Measurements from ENCODE around the gene KCNG2. TPM values are rescaled to one million over a fixed set of nuclear protein-coding genes. Genes with fewer than 3 reads are reported as not detected.

The KCNG2 gene
- total and polyA plus RNA-seq, 2 of the 8 experiments (the other 6 are each of a cell fraction or from before 2014, with no cell fraction given) = 0.19 to 0.74 TPM

DNA sequence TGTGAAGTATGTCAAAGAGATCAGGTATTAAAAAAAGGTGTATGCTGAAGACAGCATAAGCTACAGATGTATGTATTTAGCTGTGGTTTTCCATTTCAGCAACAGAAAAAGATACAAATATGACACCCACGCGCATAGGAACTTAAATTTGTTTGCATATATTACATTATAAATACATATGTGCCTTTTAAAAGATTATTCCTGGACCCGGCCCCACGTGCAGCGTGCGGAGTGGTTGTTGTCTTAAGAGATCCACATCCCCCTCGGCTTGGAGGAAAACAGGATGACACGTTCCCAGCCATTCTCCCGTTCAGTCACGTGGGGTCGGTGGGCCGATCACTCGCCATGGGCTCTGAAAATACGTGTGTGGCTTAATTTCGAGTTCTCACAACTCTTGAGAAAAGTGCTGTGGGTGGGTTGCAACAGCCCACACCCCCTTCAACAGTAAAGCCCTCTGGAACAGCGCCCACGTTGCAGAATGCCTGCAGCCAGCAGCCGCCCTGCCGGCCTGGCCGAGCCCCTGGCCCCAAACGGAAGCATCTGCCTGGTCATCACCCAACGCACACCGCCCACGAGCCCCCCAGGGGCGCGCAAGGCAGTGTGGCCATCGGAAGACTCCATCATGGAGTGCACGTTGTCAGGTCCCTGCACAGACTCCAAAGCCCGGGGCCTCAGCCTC, 18.6 kb upstream of the KCNG2 start:
- no peak overlapping the region for H3K23ac ChIP-seq (ENCODE audit: insufficient read length)
- 87% methylated on average over 29 of the region's 29 CpGs; no CpG with 5 or more reads in 1 of the 2 experiments for WGBS, 2 experiments (ENCODE audit: extremely low coverage in 1 of 2, insufficient coverage in 1 of 2, insufficient read length in 1 of 2, insufficient replicate concordance in 2 of 2, low coverage in 1 of 2, low lambda C conversion rate in 2 of 2, missing lambda C conversion rate in 1 of 2)
- no peak overlapping the region for H3K14ac ChIP-seq (ENCODE audit: insufficient read length)
- H4K91ac ChIP-seq (replicated peaks; ENCODE audit: insufficient read length, low read length) = no peak overlapping the region
- H3K9me3 ChIP-seq (ENCODE audit: insufficient read depth in 2 of 2, low read depth in 1 of 2, low read length in 1 of 2) = no peaks in the 10 kb centered on the region
- no peak overlapping the region for H2BK20ac ChIP-seq (ENCODE audit: low read length)
- no peak overlapping the region for H2BK120ac ChIP-seq (replicated peaks; ENCODE audit: low read depth, low read length)
- H2BK5ac ChIP-seq (ENCODE audit: low read depth, low read length) = no peak overlapping the region
- no peak overlapping the region for H2BK15ac ChIP-seq (ENCODE audit: low read length)
- FAIRE-seq (no peak), DNase-seq (ENCODE audit: low read depth in 1 of 2, low spot score in 2 of 2) (peak in 1 of 2 experiments; percentile 24)
- H3K27me3 ChIP-seq (replicated peaks in 1 of 4; ENCODE audit: control insufficient read depth in 3 of 4, extremely low read depth in 1 of 4, insufficient read depth in 3 of 4, low read length in 3 of 4) = peaks cover 0 to 1% (median 0%) of the 10 kb centered on the region in 4 experiments; a peak in 1 of 7 replicates
- H4K8ac ChIP-seq (ENCODE audit: extremely low read depth, insufficient read depth, low read length) = no peak overlapping the region
- H3K56ac ChIP-seq (replicated peaks; ENCODE audit: insufficient read length, low read depth, low read length) = no peak overlapping the region
- no peaks in the 10 kb centered on the region; the same call in 1 of the 2 replicates for H3K79me1 ChIP-seq (ENCODE audit: low read depth, low read length)
- ChIA-PET POLR2A (ENCODE audit: partially characterized antibody) (no interaction called here), CTCF (ENCODE audit: partially characterized antibody) (interaction anchor here (1.4 kb wide), 1 partner anchor 31 kb away, joined by 4 read pairs; no protein-coding TSS in a partner anchor)
- no peak overlapping the region for H3K4me3 ChIP-seq (ENCODE audit: extremely low read depth in 1 of 4, insufficient read depth in 2 of 4, low read depth in 3 of 4, low read length in 4 of 4)
- H3K4me1 ChIP-seq (replicated peaks in 1 of 4; ENCODE audit: control insufficient read depth in 3 of 4, insufficient read depth in 4 of 4, low read length in 3 of 4) = no peaks in the 10 kb centered on the region
- H3K36me3 ChIP-seq (ENCODE audit: control insufficient read depth in 2 of 4, insufficient read depth in 4 of 4, low read length in 3 of 4) = no peaks in the 10 kb centered on the region
- no peak overlapping the region for H3K9ac ChIP-seq (replicated peaks in 1 of 4; ENCODE audit: extremely low read depth in 1 of 4, low read depth in 3 of 4, low read length in 3 of 4)
- no peak overlapping the region for H2BK12ac ChIP-seq (ENCODE audit: low read depth, low read length)
- H4K5ac ChIP-seq (ENCODE audit: insufficient read length, low read depth, low read length) = no peak overlapping the region
- no peaks in the 10 kb centered on the region for H3K79me2 ChIP-seq (ENCODE audit: control insufficient read depth in 1 of 2, insufficient read depth in 2 of 2, low read length in 2 of 2)
- H2AFZ ChIP-seq (ENCODE audit: low read length) = no peak overlapping the region
- H2AK5ac ChIP-seq (ENCODE audit: low read depth, low read length) = no peak overlapping the region
- H3K18ac ChIP-seq (ENCODE audit: extremely low read depth, low read length) = no peak overlapping the region
- no peak overlapping the region for H3K27ac ChIP-seq (ENCODE audit: low read depth, low read length)
- no peak overlapping the region for H3K4ac ChIP-seq (replicated peaks; ENCODE audit: insufficient read length, low read depth, low read length)
- H3K4me2 ChIP-seq (ENCODE audit: insufficient read depth in 1 of 2, low read depth in 2 of 2, low read length in 2 of 2) = no peak overlapping the region
- 0 out of 2 replicates have a peak, but pooled peaks cover 2% of the 10 kb centered on the region for H3K23me2 ChIP-seq (ENCODE audit: low read depth, low read length)
- H4K20me1 ChIP-seq (replicated peaks in 1 of 2; ENCODE audit: control insufficient read depth in 1 of 2, insufficient read depth in 2 of 2, low read length in 2 of 2) = no peaks in the 10 kb centered on the region
- TF ChIP-seq CTBP2 (IDR thresholded peaks at IDR 0.05; ENCODE audit: borderline replicate concordance, insufficient read depth, insufficient read length, low read length) (no peak), SP1 (IDR thresholded peaks at IDR 0.05; ENCODE audit: low read depth, low read length) (no peak), FOSL1 (IDR thresholded peaks at IDR 0.05; ENCODE audit: insufficient read depth, low read depth, low read length) (no peak), BRCA1 (IDR thresholded peaks at IDR 0.05; ENCODE audit: low read depth, low read length) (no peak), BACH1 (IDR thresholded peaks at IDR 0.05; ENCODE audit: low read length) (no peak), ZNF274 (IDR thresholded peaks at IDR 0.05; ENCODE audit: borderline replicate concordance, extremely low read depth, low read length) (no peak), JUND (IDR thresholded peaks at IDR 0.05; ENCODE audit: low read length) (no peak), JUN (IDR thresholded peaks at IDR 0.05; ENCODE audit: low read depth, low read length) (no peak), KDM5A (IDR thresholded peaks at IDR 0.05; ENCODE audit: low read length) (no peak), POU5F1 (IDR thresholded peaks at IDR 0.05; ENCODE audit: low read depth, low read length) (no peak), CBX5 (IDR thresholded peaks at IDR 0.05; ENCODE audit: low read depth, low read length) (no peak)
- TF ChIP-seq, protein P1, sequence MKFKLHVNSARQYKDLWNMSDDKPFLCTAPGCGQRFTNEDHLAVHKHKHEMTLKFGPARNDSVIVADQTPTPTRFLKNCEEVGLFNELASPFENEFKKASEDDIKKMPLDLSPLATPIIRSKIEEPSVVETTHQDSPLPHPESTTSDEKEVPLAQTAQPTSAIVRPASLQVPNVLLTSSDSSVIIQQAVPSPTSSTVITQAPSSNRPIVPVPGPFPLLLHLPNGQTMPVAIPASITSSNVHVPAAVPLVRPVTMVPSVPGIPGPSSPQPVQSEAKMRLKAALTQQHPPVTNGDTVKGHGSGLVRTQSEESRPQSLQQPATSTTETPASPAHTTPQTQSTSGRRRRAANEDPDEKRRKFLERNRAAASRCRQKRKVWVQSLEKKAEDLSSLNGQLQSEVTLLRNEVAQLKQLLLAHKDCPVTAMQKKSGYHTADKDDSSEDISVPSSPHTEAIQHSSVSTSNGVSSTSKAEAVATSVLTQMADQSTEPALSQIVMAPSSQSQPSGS (IDR thresholded peaks at IDR 0.05; ENCODE audit: low read length) = no peak

Data from H1 (cell line).